IMR-90 (cell line): ENCODE data around the gene RINT1. TPM values are rescaled to one million over a fixed set of nuclear protein-coding genes. Genes with fewer than 3 reads are reported as not detected.

Source experiments
- ATAC-seq: fragments of 200-7000 bp; cut with Tn5 transposase; 2 replicates; pipeline ENCODE4 v1.9.1; 2020; ENCODE audit warnings: low read depth, mild to moderate bottlenecking, moderate library complexity
- BruUV-seq: library from RNA; stranded (reverse); fragments of 400-500 nt; replicated peaks from 2 replicates; lab custom pipeline; 2021; lab: Mats Ljungman, UMichigan
- CTCF ChIA-PET: fragments of 300-600 bp; formaldehyde crosslinking; extraction: SDS; loops from one replicate; lab custom pipeline; 2021; ENCODE audit warnings: antibody characterized with exemption; lab: Yijun Ruan, JAX
- POLR2A ChIA-PET: fragments of 300-600 bp; sonication (Branson Sonifier 250); formaldehyde crosslinking; loops from one replicate; lab custom pipeline; 2022; ENCODE audit warnings: antibody characterized with exemption; ENCODE audit not compliant: unreplicated experiment; lab: Charles Lee
- DNase-seq: peaks from one replicate; pipeline ENCODE4 v3.0.0; 2013
- H2AFZ ChIP-seq: replicated peaks from 2 replicates; pipeline ENCODE3; 2013; ENCODE audit warnings: low read length, mild to moderate bottlenecking; ENCODE audit not compliant: poor library complexity
- H2AK5ac ChIP-seq: 2 replicates; pipeline ENCODE4 v1.6.1; 2013; ENCODE audit warnings: low read depth, low read length, inconsistent platforms
- H2AK9ac ChIP-seq: replicated peaks from 2 replicates; pipeline ENCODE3; 2013; ENCODE audit warnings: mild to moderate bottlenecking, low read depth, low read length, moderate library complexity; ENCODE audit not compliant: poor library complexity
- H2BK120ac ChIP-seq: 2 replicates; pipeline ENCODE4 v1.6.1; 2013; ENCODE audit warnings: low read depth, low read length, inconsistent platforms
- H2BK15ac ChIP-seq: 3 replicates; pipeline ENCODE4 v1.6.1; 2013; ENCODE audit warnings: low read depth, low read length, inconsistent platforms
- H2BK20ac ChIP-seq: 2 replicates; pipeline ENCODE4 v1.6.1; 2013; ENCODE audit warnings: low read depth, mild to moderate bottlenecking, inconsistent platforms, low read length, moderate library complexity
- H2BK5ac ChIP-seq: 2 replicates; pipeline ENCODE4 v1.6.1; 2013; ENCODE audit warnings: mild to moderate bottlenecking, low read depth, low read length, inconsistent platforms; ENCODE audit not compliant: poor library complexity, severe bottlenecking
- H3K14ac ChIP-seq: replicated peaks from 2 replicates; pipeline ENCODE4 v1.6.1; 2013; ENCODE audit warnings: low read depth, low read length, inconsistent platforms
- H3K18ac ChIP-seq: 2 replicates; pipeline ENCODE4 v1.6.1; 2013; ENCODE audit warnings: low read depth, low read length, control low read depth
- H3K23ac ChIP-seq: 2 replicates; pipeline ENCODE4 v1.6.1; 2013; ENCODE audit warnings: low read depth, low read length, inconsistent platforms
- H3K27ac ChIP-seq: 2 replicates; pipeline ENCODE4 v1.5.1; 2013; ENCODE audit warnings: mild to moderate bottlenecking, control low read depth, low read length; ENCODE audit not compliant: insufficient read depth
- H3K27me3 ChIP-seq: 2 replicates; pipeline ENCODE4 v1.6.1; 2013; ENCODE audit warnings: low read length; ENCODE audit not compliant: control insufficient read depth, insufficient read depth
- H3K36me3 ChIP-seq: 2 replicates; pipeline ENCODE4 v1.6.1; 2013; ENCODE audit warnings: low read length, mixed read lengths; ENCODE audit not compliant: control insufficient read depth, insufficient read depth
- H3K4ac ChIP-seq: 2 replicates; pipeline ENCODE4 v1.6.1; 2013; ENCODE audit warnings: low read depth, low read length, inconsistent platforms
- H3K4me1 ChIP-seq: 2 replicates; pipeline ENCODE4 v1.6.1; 2013; ENCODE audit warnings: low read length, mixed read lengths; ENCODE audit not compliant: control insufficient read depth, insufficient read depth
- H3K4me2 ChIP-seq: 2 replicates; pipeline ENCODE4 v1.6.1; 2013; ENCODE audit warnings: low read depth, mild to moderate bottlenecking, control low read depth, low read length, moderate library complexity
- H3K4me3 ChIP-seq: 2 replicates; pipeline ENCODE4 v1.5.1; 2013; ENCODE audit warnings: low read depth, mild to moderate bottlenecking, control low read depth, low read length, moderate library complexity; ENCODE audit not compliant: insufficient read depth
- H3K56ac ChIP-seq: 2 replicates; pipeline ENCODE4 v1.6.1; 2013; ENCODE audit warnings: low read length, inconsistent platforms; ENCODE audit not compliant: insufficient read depth; ENCODE audit errors: extremely low read depth
- H3K79me1 ChIP-seq, 2 experiments: 2 replicates each; pipeline ENCODE4 v1.6.1; 2013; ENCODE audit warnings: low read length in 2 of 2, inconsistent platforms in 1 of 2, low read depth in 1 of 2
- H3K9ac ChIP-seq: 2 replicates; pipeline ENCODE4 v1.6.1; 2013; ENCODE audit warnings: low read depth, low read length, control low read depth
- H3K9me1 ChIP-seq: 2 replicates; pipeline ENCODE4 v1.6.1; 2013; ENCODE audit warnings: low read length, inconsistent platforms; ENCODE audit not compliant: insufficient read depth
- H3K9me3 ChIP-seq: 2 replicates; pipeline ENCODE4 v1.6.1; 2013; ENCODE audit warnings: low read length; ENCODE audit not compliant: control insufficient read depth, insufficient read depth
- H4K20me1 ChIP-seq: 2 replicates; pipeline ENCODE4 v1.6.1; 2013; ENCODE audit warnings: low read length, inconsistent platforms; ENCODE audit not compliant: insufficient read depth
- H4K5ac ChIP-seq: 2 replicates; pipeline ENCODE4 v1.6.1; 2013; ENCODE audit warnings: mild to moderate bottlenecking, low read depth, low read length, control low read depth
- H4K8ac ChIP-seq, 2 experiments: 2 replicates each; pipeline ENCODE4 v1.6.1; 2013; ENCODE audit warnings: low read depth in 2 of 2, low read length in 2 of 2, control low read depth in 1 of 2, inconsistent platforms in 1 of 2
- H4K91ac ChIP-seq: 2 replicates; pipeline ENCODE4 v1.6.1; 2013; ENCODE audit warnings: low read depth, low read length, inconsistent platforms; ENCODE audit not compliant: insufficient read depth
- BHLHE40 ChIP-seq: fragments of 150-350 bp; IDR thresholded peaks from 2 replicates; pipeline ENCODE4 v1.6.1; 2016; ENCODE audit warnings: mild to moderate bottlenecking, low read depth, low read length
- CEBPB ChIP-seq: IDR thresholded peaks from 2 replicates; pipeline ENCODE4 v1.6.1; 2012; ENCODE audit warnings: low read depth, low read length, improper control_type of control experiment
- CHD1 ChIP-seq: IDR thresholded peaks from 2 replicates; pipeline ENCODE4 v1.6.1; 2012; ENCODE audit warnings: low read depth, low read length, improper control_type of control experiment
- MAFK ChIP-seq: IDR thresholded peaks from 2 replicates; pipeline ENCODE4 v1.6.1; 2012; ENCODE audit warnings: low read depth, low read length, improper control_type of control experiment
- MAZ ChIP-seq: IDR thresholded peaks from 2 replicates; pipeline ENCODE4 v1.6.1; 2012; ENCODE audit warnings: low read depth, mild to moderate bottlenecking, low read length, improper control_type of control experiment, moderate library complexity, borderline replicate concordance
- MXI1 ChIP-seq: IDR thresholded peaks from 2 replicates; pipeline ENCODE4 v1.6.1; 2012; ENCODE audit warnings: low read depth, mild to moderate bottlenecking, low read length, moderate library complexity, borderline replicate concordance
- NFE2L2 ChIP-seq: fragments of 150-350 bp; IDR thresholded peaks from 2 replicates; pipeline ENCODE4 v1.6.1; 2016; ENCODE audit warnings: low read depth, mild to moderate bottlenecking, low read length
- POLR2A ChIP-seq: IDR thresholded peaks from 2 replicates; pipeline ENCODE4 v1.6.1; 2012; ENCODE audit warnings: mild to moderate bottlenecking, low read depth, low read length
- RAD21 ChIP-seq: IDR thresholded peaks from 2 replicates; pipeline ENCODE4 v1.6.1; 2012; ENCODE audit warnings: low read length, improper control_type of control experiment
- RCOR1 ChIP-seq: IDR thresholded peaks from 2 replicates; pipeline ENCODE4 v1.6.1; 2012; ENCODE audit warnings: mild to moderate bottlenecking, low read length, improper control_type of control experiment; ENCODE audit not compliant: insufficient replicate concordance
- RFX5 ChIP-seq: IDR thresholded peaks from 2 replicates; pipeline ENCODE4 v1.8.0; 2012; ENCODE audit warnings: low read depth, mild to moderate bottlenecking, low read length, moderate library complexity
- SMC3 ChIP-seq: fragments of 150-350 bp; IDR thresholded peaks from 2 replicates; pipeline ENCODE4 v1.6.1; 2016; ENCODE audit warnings: low read depth, mild to moderate bottlenecking, antibody characterized with exemption, low read length, moderate library complexity
- WGBS, 2 experiments: methylation state at CpG; one replicate each; pipeline versions ENCODE4 v1.1.5 to v1.1.7; 2013; ENCODE audit warnings: missing lambda C conversion rate in 2 of 2; ENCODE audit not compliant: insufficient read length in 1 of 2; ENCODE audit errors: extremely low coverage in 2 of 2; 5-methylcytosine and 5-hydroxymethylcytosine counted together
- dilution Hi-C: fragments of 300-500 bp; cut with HindIII; formaldehyde crosslinking; loops from one replicate; pipeline ENCODE4 v1.14.3; 2018; ENCODE audit warnings: low sequenced_read_pairs; ENCODE audit not compliant: unreplicated experiment
- in situ Hi-C: fragments of 300-500 bp; cut with MboI; formaldehyde crosslinking; loops from 3 replicates; pipeline ENCODE4 v1.14.3; 2019; ENCODE audit warnings: low sequenced_read_pairs, inconsistent platforms, mixed read lengths
- intact Hi-C: fragments of 100-400 bp; cut with micrococcal nuclease; formaldehyde crosslinking; loops from 2 replicates; pipeline ENCODE4 v1.10.0; 2022
- polyA plus RNA-seq, 3 experiments: library from polyadenylated mRNA; depleted of rRNA; stranded (reverse); fragments of >200 nt; gene quantifications; 2 replicates each; pipeline ENCODE4 v1.2.3, GENCODE V29; 2012; ENCODE audit warnings: low replicate concordance in 1 of 3
- total RNA-seq: library from RNA; depleted of rRNA; stranded (reverse); fragments of >200 nt; gene quantifications from 2 replicates; pipeline ENCODE4 v1.2.3, GENCODE V29; 2012
- TF ChIP-seq, protein P1 (sequence below): fragments of 150-350 bp; IDR thresholded peaks from 2 replicates; pipeline ENCODE4 v1.6.1; 2017; ENCODE audit warnings: mild to moderate bottlenecking, antibody characterized with exemption, low read length, low read depth
- TF ChIP-seq, protein P2 (sequence below): fragments of 150-350 bp; IDR thresholded peaks from 2 replicates; pipeline ENCODE4 v1.6.1; 2016; ENCODE audit warnings: low read depth, mild to moderate bottlenecking, low read length, moderate library complexity, borderline replicate concordance

The RINT1 gene
- total and polyA plus RNA-seq, 2 of the 4 experiments (the other 2 are of a cell fraction): 15.9 to 23.1 TPM

DNA sequence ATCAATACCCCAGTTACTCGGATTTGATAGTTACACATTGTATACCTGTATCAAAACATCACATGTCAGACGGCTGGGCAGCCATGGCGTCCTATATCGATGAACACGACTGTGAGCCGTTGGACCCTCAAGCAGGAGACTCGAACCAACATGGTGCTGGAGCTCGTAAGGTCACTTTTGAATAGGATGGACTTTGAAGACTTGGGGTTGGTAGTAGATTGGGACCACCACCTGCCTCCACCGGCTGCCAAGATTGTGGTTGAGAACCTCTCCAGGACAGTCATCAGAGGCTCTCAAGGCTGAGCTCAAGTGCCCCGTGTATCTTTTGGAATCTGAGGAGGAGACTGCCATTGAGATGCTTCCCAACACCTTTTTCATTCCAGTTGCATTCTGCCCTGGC lies 1.9 kb upstream of the RINT1 start:
- Histone ChIP-seq H2AK9ac (no peak overlapping the region), H4K20me1 (no peaks in the 10 kb centered on the region), H3K14ac (no peak overlapping the region), H3K79me1 (peaks cover 13 to 24% of the 10 kb centered on the region in 2 experiments), H3K36me3 (peaks cover 3% of the 10 kb centered on the region; the same call in 1 of the 2 replicates), H3K56ac (no peak overlapping the region), H3K18ac (no peak overlapping the region), H3K9ac (no peak overlapping the region), H3K4me3 (no peak overlapping the region), H3K4ac (no peak overlapping the region), H2BK120ac (no peak overlapping the region), H2BK5ac (no peak overlapping the region), H4K91ac (no peak overlapping the region), H3K27me3 (no peaks in the 10 kb centered on the region), H3K27ac (no peak overlapping the region), H2BK20ac (no peak overlapping the region), H3K4me1 (peaks cover 2% of the 10 kb centered on the region; the same call in 1 of the 2 replicates), H2AK5ac (no peak overlapping the region), H3K9me3 (no peaks in the 10 kb centered on the region), H4K8ac (no peak overlapping the region), H4K5ac (no peak overlapping the region), H2BK15ac (no peak overlapping the region), H3K23ac (no peak overlapping the region), H3K4me2 (no peak overlapping the region), H2AFZ (no peak overlapping the region), H3K9me1 (peaks cover 8% of the 10 kb centered on the region)
- intact Hi-C loops: no loop called here
- WGBS, 2 experiments: no CpG with 5 or more reads among the region's 10 CpGs
- dilution Hi-C loops: no loop called here
- BruUV-seq: no TSS peak
- ATAC-seq (no peak), DNase-seq (no peak)
- ChIA-PET CTCF (no interaction called here), POLR2A (no interaction called here)
- in situ Hi-C loops: no loop called here
- TF ChIP-seq POLR2A (no peak), RFX5 (no peak), RAD21 (no peak), MAFK (no peak), MXI1 (no peak), CEBPB (no peak), BHLHE40 (no peak), RCOR1 (no peak), CHD1 (no peak), NFE2L2 (no peak), SMC3 (no peak), MAZ (no peak)
- TF ChIP-seq, protein P1, sequence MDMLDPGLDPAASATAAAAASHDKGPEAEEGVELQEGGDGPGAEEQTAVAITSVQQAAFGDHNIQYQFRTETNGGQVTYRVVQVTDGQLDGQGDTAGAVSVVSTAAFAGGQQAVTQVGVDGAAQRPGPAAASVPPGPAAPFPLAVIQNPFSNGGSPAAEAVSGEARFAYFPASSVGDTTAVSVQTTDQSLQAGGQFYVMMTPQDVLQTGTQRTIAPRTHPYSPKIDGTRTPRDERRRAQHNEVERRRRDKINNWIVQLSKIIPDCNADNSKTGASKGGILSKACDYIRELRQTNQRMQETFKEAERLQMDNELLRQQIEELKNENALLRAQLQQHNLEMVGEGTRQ: no peak
- TF ChIP-seq, protein P2, sequence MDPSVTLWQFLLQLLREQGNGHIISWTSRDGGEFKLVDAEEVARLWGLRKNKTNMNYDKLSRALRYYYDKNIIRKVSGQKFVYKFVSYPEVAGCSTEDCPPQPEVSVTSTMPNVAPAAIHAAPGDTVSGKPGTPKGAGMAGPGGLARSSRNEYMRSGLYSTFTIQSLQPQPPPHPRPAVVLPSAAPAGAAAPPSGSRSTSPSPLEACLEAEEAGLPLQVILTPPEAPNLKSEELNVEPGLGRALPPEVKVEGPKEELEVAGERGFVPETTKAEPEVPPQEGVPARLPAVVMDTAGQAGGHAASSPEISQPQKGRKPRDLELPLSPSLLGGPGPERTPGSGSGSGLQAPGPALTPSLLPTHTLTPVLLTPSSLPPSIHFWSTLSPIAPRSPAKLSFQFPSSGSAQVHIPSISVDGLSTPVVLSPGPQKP: no peak
